ENCODE results near the gene KLHL17.

KLHL17 gene

GRCh38 chr1:964691-965525, 4.5 kb downstream of the KLHL17 start:
- Histone ChIP-seq H3K27me3 (ENCODE audit: control insufficient read depth, insufficient read depth, low read length) (no peaks in the 10 kb centered on the region), H3K36me3 (ENCODE audit: control insufficient read depth, insufficient read depth, low read length) (no peaks in the 10 kb centered on the region), H2AFZ (no peak overlapping the region), H3K4me1 (no peaks in the 10 kb centered on the region), H3K79me2 (no peaks in the 10 kb centered on the region), H3K9ac (no peak overlapping the region), H3K4me3 (ENCODE audit: low read depth, low read length) (no peak overlapping the region), H3K27ac (no peak overlapping the region), H3K9me3 (ENCODE audit: control insufficient read depth, low read length) (no peaks in the 10 kb centered on the region), H3K4me2 (ENCODE audit: low read length) (no peak overlapping the region)
- no peak for TF ChIP-seq CTCF (IDR thresholded peaks at IDR 0.05)

GRCh38 chr1:965526-966134, 5.2 kb downstream of the KLHL17 start:
- no peak for TF ChIP-seq CTCF (IDR thresholded peaks at IDR 0.05)
- Histone ChIP-seq H3K4me1 (no peaks in the 10 kb centered on the region), H3K27me3 (ENCODE audit: control insufficient read depth, insufficient read depth, low read length) (no peaks in the 10 kb centered on the region), H3K27ac (no peak overlapping the region), H3K79me2 (no peaks in the 10 kb centered on the region), H3K36me3 (ENCODE audit: control insufficient read depth, insufficient read depth, low read length) (no peaks in the 10 kb centered on the region), H3K9ac (no peak overlapping the region), H3K4me2 (ENCODE audit: low read length) (no peak overlapping the region), H3K9me3 (ENCODE audit: control insufficient read depth, low read length) (no peaks in the 10 kb centered on the region), H3K4me3 (ENCODE audit: low read depth, low read length) (no peak overlapping the region), H2AFZ (no peak overlapping the region)

- H3K9me3 ChIP-seq (ENCODE audit: control insufficient read depth, low read length) = no peaks in the 10 kb centered on the region
- H3K27me3 ChIP-seq (ENCODE audit: control insufficient read depth, insufficient read depth, low read length) = no peaks in the 10 kb centered on the region
- H3K36me3 ChIP-seq (ENCODE audit: control insufficient read depth, insufficient read depth, low read length) = no peaks in the 10 kb centered on the region
- H3K9ac ChIP-seq = no peak within 1 kb of the TSS
- peak within 1 kb of the TSS; percentile 88 for H2AFZ ChIP-seq
- H3K4me1 ChIP-seq = no peaks in the 10 kb centered on the region
- TF ChIP-seq CTCF (IDR thresholded peaks at IDR 0.05) = no peak
- no peaks in the 10 kb centered on the region for H3K79me2 ChIP-seq
- peak within 1 kb of the TSS; percentile 96 for H3K4me2 ChIP-seq (ENCODE audit: low read length)
- peak within 1 kb of the TSS; percentile 67 for H3K4me3 ChIP-seq (ENCODE audit: low read depth, low read length)
- no peak within 1 kb of the TSS for H3K27ac ChIP-seq
Observed at GRCh38 chr1:966135-966703, 5.8 kb downstream of the KLHL17 start, which contains the start of gene PLEKHN1. Gene PLEKHN1, plus strand, starts transcription at chr1:966482. Its CDS starts 50 bp downstream, at chr1:966532.

GRCh38 chr1:966704-967300, 6.4 kb downstream of the KLHL17 start:
- Histone ChIP-seq H3K4me2 (ENCODE audit: low read length) (peak overlapping the region; percentile 96), H3K9me3 (ENCODE audit: control insufficient read depth, low read length) (no peaks in the 10 kb centered on the region), H3K79me2 (no peaks in the 10 kb centered on the region), H3K4me3 (ENCODE audit: low read depth, low read length) (peak overlapping the region; percentile 67), H3K27me3 (ENCODE audit: control insufficient read depth, insufficient read depth, low read length) (no peaks in the 10 kb centered on the region), H3K27ac (no peak overlapping the region), H3K9ac (no peak overlapping the region), H3K36me3 (ENCODE audit: control insufficient read depth, insufficient read depth, low read length) (no peaks in the 10 kb centered on the region), H3K4me1 (no peaks in the 10 kb centered on the region), H2AFZ (peak overlapping the region; percentile 88)
- no peak for TF ChIP-seq CTCF (IDR thresholded peaks at IDR 0.05)

Measured in parathyroid adenoma (tissue), 2 donors.